ENCODE results near the gene TMUB1.

The TMUB1 gene

DNA sequence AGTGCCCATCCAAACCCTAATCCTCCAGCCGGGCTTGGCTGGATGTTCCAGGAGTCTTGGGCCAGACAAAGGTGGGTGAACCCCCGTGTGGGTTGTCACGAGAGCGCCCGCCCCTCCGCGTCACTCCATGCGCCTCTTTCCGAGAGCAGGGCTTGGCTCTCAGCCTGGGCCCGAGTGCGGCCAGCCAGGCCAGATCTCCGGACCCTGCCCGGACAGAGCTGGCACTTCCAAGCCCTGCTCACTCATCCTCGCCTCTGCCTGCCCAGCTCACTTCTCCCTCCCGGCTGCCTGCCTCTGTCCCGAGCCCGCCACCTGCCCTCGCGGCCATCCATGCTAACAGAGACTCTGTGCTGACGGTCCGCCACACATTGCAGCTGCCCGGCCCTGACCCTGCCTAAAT lies 37.6 kb upstream of the TMUB1 start:
- no peak for DNase-seq

DNA sequence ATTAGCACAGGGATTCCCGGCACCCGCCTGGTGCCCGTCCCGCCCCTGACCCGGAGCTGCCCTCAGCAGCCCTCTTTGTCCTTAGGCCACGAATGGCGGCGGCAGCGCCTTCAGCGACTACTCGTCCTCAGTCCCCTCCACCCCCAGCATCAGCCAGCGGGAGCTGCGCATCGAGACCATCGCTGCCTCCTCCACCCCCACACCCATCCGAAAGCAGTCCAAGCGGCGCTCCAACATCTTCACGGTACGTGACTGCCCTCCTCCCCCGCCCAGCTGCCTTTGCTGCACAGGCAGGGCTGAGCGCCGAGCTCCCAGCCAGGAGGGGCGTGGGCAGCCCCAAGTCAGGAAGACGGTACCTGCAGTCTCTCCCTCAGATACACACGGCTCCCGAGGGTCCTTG lies 36.6 kb upstream of the TMUB1 start:
- no peak for DNase-seq

DNA sequence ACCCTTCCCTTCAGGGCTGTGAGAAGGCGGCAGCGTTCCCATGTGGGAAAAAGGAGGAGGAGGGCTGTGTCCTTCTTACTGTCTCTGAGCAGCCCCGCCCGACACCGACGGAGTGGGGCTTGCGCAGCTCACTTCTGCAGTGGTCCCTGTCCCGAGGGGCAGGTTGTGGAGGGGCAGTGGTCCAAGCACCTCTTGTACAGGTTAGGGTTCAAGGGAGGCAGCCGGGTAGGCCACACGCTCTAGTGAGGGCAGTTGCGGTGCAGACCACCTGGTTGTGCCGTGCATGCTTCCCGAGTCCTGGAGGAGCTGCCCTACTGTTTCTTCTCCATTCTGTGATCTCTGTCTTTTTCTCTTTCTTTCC lies 35.7 kb upstream of the TMUB1 start:
- DNase-seq, result no peak

GRCh38 chr7:151118108-151119054 lies 35.1 kb upstream of the TMUB1 start:
- DNase-seq, result no peak

DNA sequence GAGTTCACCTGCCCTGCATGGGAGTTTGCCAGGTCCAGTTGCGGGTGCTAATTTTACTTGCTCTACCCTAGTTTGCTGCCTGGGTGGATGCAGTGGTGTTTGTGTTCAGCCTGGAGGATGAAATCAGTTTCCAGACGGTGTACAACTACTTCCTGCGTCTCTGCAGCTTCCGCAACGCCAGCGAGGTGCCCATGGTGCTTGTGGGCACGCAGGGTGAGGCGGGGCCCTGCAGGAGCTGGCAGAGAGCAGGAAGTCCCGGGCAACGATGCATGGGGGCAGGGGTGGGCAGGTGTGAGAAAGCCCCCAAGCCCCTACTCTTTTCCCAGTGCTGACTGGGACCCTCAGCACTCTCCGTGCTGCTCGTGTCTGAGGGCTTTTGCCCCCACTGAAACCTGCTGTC lies 34.3 kb upstream of the TMUB1 start:
- DNase-seq, result no peak

- no peak for DNase-seq
These were observed 33.5 kb upstream of the TMUB1 start for GRCh38 chr7:151116603-151117440.

- no peak for DNase-seq
These were observed 32.6 kb upstream of the TMUB1 start for GRCh38 chr7:151115836-151116418.

- DNase-seq, result peak; percentile 44
These were observed 32.0 kb upstream of the TMUB1 start for GRCh38 chr7:151115121-151115835.

DNA sequence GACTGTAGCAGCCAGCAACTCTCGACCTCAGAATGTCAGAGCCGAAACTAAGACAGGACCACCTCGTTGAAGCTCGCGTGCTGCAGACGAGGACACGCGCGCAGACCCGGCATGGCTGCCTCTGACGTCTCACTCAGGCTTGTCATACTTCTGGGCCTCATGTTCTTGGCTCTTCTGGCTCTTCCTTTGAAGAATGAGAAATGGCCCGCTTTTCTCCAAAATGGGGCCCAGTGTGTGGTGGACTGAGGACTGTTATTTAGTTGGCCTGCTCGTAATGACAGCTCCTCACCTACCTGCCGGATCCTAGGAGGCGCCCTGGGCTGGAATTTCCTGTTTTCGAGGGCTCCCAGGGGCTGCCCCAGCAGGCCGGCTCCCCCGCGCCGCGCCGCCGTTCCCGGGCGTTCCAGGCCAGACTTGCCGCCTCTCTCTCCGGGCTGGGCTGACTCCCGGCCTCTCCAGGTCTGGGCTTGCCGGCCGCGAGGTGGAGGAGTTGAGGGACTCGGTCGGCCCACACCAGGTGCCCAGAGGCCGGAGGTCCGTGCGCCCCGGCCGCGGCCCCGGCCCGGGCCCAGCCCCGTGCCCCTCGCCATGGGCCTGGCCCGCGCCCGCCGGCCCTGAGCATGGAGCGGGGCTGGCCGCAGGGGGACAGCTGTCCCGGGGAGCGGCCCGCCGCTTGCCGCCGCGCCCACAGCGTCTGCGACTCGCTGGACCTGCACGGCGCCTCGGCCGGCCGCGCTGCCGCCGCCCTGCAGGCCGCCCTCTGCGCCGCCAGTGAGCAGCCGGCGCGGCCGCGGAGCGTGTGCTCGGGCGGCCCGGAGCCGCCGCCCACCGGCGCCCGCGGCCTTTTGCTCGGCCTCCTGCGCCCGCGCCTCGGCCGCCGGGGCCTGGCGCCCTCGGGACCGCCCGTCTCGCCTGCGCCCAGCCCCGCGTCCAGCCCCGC lies 31.1 kb upstream of the TMUB1 start:
- no peak for DNase-seq

GRCh38 chr7:151113344-151114150 lies 30.3 kb upstream of the TMUB1 start:
- no peak for DNase-seq

- peak; percentile 72 for DNase-seq
These were observed 27.8 kb upstream of the TMUB1 start for GRCh38 chr7:151110941-151111645.

DNA sequence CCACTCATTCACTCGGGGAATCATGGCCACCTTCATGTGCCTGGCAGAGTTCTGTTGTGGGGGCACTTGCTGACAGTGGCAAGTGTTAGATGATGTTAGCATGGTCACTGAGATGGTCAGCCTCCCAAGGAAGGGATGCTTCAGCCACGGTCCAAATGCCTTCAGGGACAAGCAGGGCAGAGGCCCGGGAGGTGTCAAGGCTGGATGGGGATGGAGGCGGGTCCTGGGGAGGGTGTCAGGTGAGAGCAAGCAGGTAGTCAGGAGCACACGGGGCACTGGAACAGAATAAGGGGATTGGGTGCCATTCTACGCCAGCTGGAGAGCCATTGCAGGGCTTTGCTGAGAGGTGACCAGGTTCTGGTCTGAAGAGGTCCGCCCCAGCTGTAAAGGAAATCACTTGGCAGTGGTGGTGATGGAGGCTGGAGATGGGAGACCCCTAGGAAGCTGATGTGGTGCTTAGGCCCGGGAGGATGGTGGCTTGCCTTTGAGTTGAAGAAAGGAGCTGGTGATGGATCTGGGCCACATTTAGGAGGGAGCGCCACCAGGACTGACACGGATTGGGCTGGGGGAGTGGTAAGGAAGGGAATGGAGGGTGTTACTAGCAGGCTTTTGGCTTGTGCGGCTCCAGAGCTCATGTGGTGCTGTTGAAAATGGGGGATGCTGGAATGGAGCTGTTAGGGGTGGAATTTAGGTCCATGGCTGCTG lies 27.1 kb upstream of the TMUB1 start:
- DNase-seq, result no peak

- no peak for DNase-seq
These were observed 26.1 kb upstream of the TMUB1 start for GRCh38 chr7:151109094-151110048.

GRCh38 chr7:151107882-151108281 lies 24.6 kb upstream of the TMUB1 start:
- DNase-seq, result no peak

- no peak for DNase-seq
These were observed 21.3 kb upstream of the TMUB1 start for GRCh38 chr7:151104411-151105235.

- no peak for DNase-seq
These were observed 20.7 kb upstream of the TMUB1 start for GRCh38 chr7:151103973-151104372.

- no peak for DNase-seq
These were observed 19.7 kb upstream of the TMUB1 start for GRCh38 chr7:151102991-151103390.
